IMR-90 (cell line): ENCODE results near the gene IL1RAP. TPM values are rescaled to one million over a fixed set of nuclear protein-coding genes. Genes with fewer than 3 reads are reported as not detected.

Experiments
- ATAC-seq: fragments of 200-7000 bp; cut with Tn5 transposase; 2 replicates; pipeline ENCODE4 v1.9.1; 2020; ENCODE audit warnings: low read depth, mild to moderate bottlenecking, moderate library complexity
- BruUV-seq: library from RNA; stranded (reverse); fragments of 400-500 nt; replicated peaks from 2 replicates; lab custom pipeline; 2021; lab: Mats Ljungman, UMichigan
- CTCF ChIA-PET: fragments of 300-600 bp; formaldehyde crosslinking; extraction: SDS; loops from one replicate; lab custom pipeline; 2021; ENCODE audit warnings: antibody characterized with exemption; lab: Yijun Ruan, JAX
- POLR2A ChIA-PET: fragments of 300-600 bp; sonication (Branson Sonifier 250); formaldehyde crosslinking; loops from one replicate; lab custom pipeline; 2022; ENCODE audit warnings: antibody characterized with exemption; ENCODE audit not compliant: unreplicated experiment; lab: Charles Lee
- DNase-seq: peaks from one replicate; pipeline ENCODE4 v3.0.0; 2013
- H2AFZ ChIP-seq: replicated peaks from 2 replicates; pipeline ENCODE3; 2013; ENCODE audit warnings: low read length, mild to moderate bottlenecking; ENCODE audit not compliant: poor library complexity
- H2AK5ac ChIP-seq: 2 replicates; pipeline ENCODE4 v1.6.1; 2013; ENCODE audit warnings: low read depth, low read length, inconsistent platforms
- H2AK9ac ChIP-seq: replicated peaks from 2 replicates; pipeline ENCODE3; 2013; ENCODE audit warnings: mild to moderate bottlenecking, low read depth, low read length, moderate library complexity; ENCODE audit not compliant: poor library complexity
- H2BK120ac ChIP-seq: 2 replicates; pipeline ENCODE4 v1.6.1; 2013; ENCODE audit warnings: low read depth, low read length, inconsistent platforms
- H2BK15ac ChIP-seq: 3 replicates; pipeline ENCODE4 v1.6.1; 2013; ENCODE audit warnings: low read depth, low read length, inconsistent platforms
- H2BK20ac ChIP-seq: 2 replicates; pipeline ENCODE4 v1.6.1; 2013; ENCODE audit warnings: low read depth, mild to moderate bottlenecking, inconsistent platforms, low read length, moderate library complexity
- H2BK5ac ChIP-seq: 2 replicates; pipeline ENCODE4 v1.6.1; 2013; ENCODE audit warnings: mild to moderate bottlenecking, low read depth, low read length, inconsistent platforms; ENCODE audit not compliant: poor library complexity, severe bottlenecking
- H3K14ac ChIP-seq: replicated peaks from 2 replicates; pipeline ENCODE4 v1.6.1; 2013; ENCODE audit warnings: low read depth, low read length, inconsistent platforms
- H3K18ac ChIP-seq: 2 replicates; pipeline ENCODE4 v1.6.1; 2013; ENCODE audit warnings: low read depth, low read length, control low read depth
- H3K23ac ChIP-seq: 2 replicates; pipeline ENCODE4 v1.6.1; 2013; ENCODE audit warnings: low read depth, low read length, inconsistent platforms
- H3K27ac ChIP-seq: 2 replicates; pipeline ENCODE4 v1.5.1; 2013; ENCODE audit warnings: mild to moderate bottlenecking, control low read depth, low read length; ENCODE audit not compliant: insufficient read depth
- H3K27me3 ChIP-seq: 2 replicates; pipeline ENCODE4 v1.6.1; 2013; ENCODE audit warnings: low read length; ENCODE audit not compliant: control insufficient read depth, insufficient read depth
- H3K36me3 ChIP-seq: 2 replicates; pipeline ENCODE4 v1.6.1; 2013; ENCODE audit warnings: low read length, mixed read lengths; ENCODE audit not compliant: control insufficient read depth, insufficient read depth
- H3K4ac ChIP-seq: 2 replicates; pipeline ENCODE4 v1.6.1; 2013; ENCODE audit warnings: low read depth, low read length, inconsistent platforms
- H3K4me1 ChIP-seq: 2 replicates; pipeline ENCODE4 v1.6.1; 2013; ENCODE audit warnings: low read length, mixed read lengths; ENCODE audit not compliant: control insufficient read depth, insufficient read depth
- H3K4me2 ChIP-seq: 2 replicates; pipeline ENCODE4 v1.6.1; 2013; ENCODE audit warnings: low read depth, mild to moderate bottlenecking, control low read depth, low read length, moderate library complexity
- H3K4me3 ChIP-seq: 2 replicates; pipeline ENCODE4 v1.5.1; 2013; ENCODE audit warnings: low read depth, mild to moderate bottlenecking, control low read depth, low read length, moderate library complexity; ENCODE audit not compliant: insufficient read depth
- H3K56ac ChIP-seq: 2 replicates; pipeline ENCODE4 v1.6.1; 2013; ENCODE audit warnings: low read length, inconsistent platforms; ENCODE audit not compliant: insufficient read depth; ENCODE audit errors: extremely low read depth
- H3K79me1 ChIP-seq, 2 experiments: 2 replicates each; pipeline ENCODE4 v1.6.1; 2013; ENCODE audit warnings: low read length in 2 of 2, inconsistent platforms in 1 of 2, low read depth in 1 of 2
- H3K9ac ChIP-seq: 2 replicates; pipeline ENCODE4 v1.6.1; 2013; ENCODE audit warnings: low read depth, low read length, control low read depth
- H3K9me1 ChIP-seq: 2 replicates; pipeline ENCODE4 v1.6.1; 2013; ENCODE audit warnings: low read length, inconsistent platforms; ENCODE audit not compliant: insufficient read depth
- H3K9me3 ChIP-seq: 2 replicates; pipeline ENCODE4 v1.6.1; 2013; ENCODE audit warnings: low read length; ENCODE audit not compliant: control insufficient read depth, insufficient read depth
- H4K20me1 ChIP-seq: 2 replicates; pipeline ENCODE4 v1.6.1; 2013; ENCODE audit warnings: low read length, inconsistent platforms; ENCODE audit not compliant: insufficient read depth
- H4K5ac ChIP-seq: 2 replicates; pipeline ENCODE4 v1.6.1; 2013; ENCODE audit warnings: mild to moderate bottlenecking, low read depth, low read length, control low read depth
- H4K8ac ChIP-seq, 2 experiments: 2 replicates each; pipeline ENCODE4 v1.6.1; 2013; ENCODE audit warnings: low read depth in 2 of 2, low read length in 2 of 2, control low read depth in 1 of 2, inconsistent platforms in 1 of 2
- H4K91ac ChIP-seq: 2 replicates; pipeline ENCODE4 v1.6.1; 2013; ENCODE audit warnings: low read depth, low read length, inconsistent platforms; ENCODE audit not compliant: insufficient read depth
- BHLHE40 ChIP-seq: fragments of 150-350 bp; IDR thresholded peaks from 2 replicates; pipeline ENCODE4 v1.6.1; 2016; ENCODE audit warnings: mild to moderate bottlenecking, low read depth, low read length
- CEBPB ChIP-seq: IDR thresholded peaks from 2 replicates; pipeline ENCODE4 v1.6.1; 2012; ENCODE audit warnings: low read depth, low read length, improper control_type of control experiment
- CHD1 ChIP-seq: IDR thresholded peaks from 2 replicates; pipeline ENCODE4 v1.6.1; 2012; ENCODE audit warnings: low read depth, low read length, improper control_type of control experiment
- CTCF ChIP-seq: conservative IDR thresholded peaks from 2 replicates; pipeline ENCODE4 v1.5.1; 2012; ENCODE audit warnings: mild to moderate bottlenecking, low read depth, low read length, improper control_type of control experiment
- ELK1 ChIP-seq: fragments of 150-350 bp; IDR thresholded peaks from 2 replicates; pipeline ENCODE4 v1.6.1; 2016; ENCODE audit warnings: low read depth, mild to moderate bottlenecking, low read length, moderate library complexity, borderline replicate concordance
- FOS ChIP-seq: fragments of 150-350 bp; IDR thresholded peaks from 2 replicates; pipeline ENCODE4 v1.6.1; 2016; ENCODE audit warnings: low read depth, low read length
- MAFK ChIP-seq: IDR thresholded peaks from 2 replicates; pipeline ENCODE4 v1.6.1; 2012; ENCODE audit warnings: low read depth, low read length, improper control_type of control experiment
- MAZ ChIP-seq: IDR thresholded peaks from 2 replicates; pipeline ENCODE4 v1.6.1; 2012; ENCODE audit warnings: low read depth, mild to moderate bottlenecking, low read length, improper control_type of control experiment, moderate library complexity, borderline replicate concordance
- MXI1 ChIP-seq: IDR thresholded peaks from 2 replicates; pipeline ENCODE4 v1.6.1; 2012; ENCODE audit warnings: low read depth, mild to moderate bottlenecking, low read length, moderate library complexity, borderline replicate concordance
- NFE2L2 ChIP-seq: fragments of 150-350 bp; IDR thresholded peaks from 2 replicates; pipeline ENCODE4 v1.6.1; 2016; ENCODE audit warnings: low read depth, mild to moderate bottlenecking, low read length
- POLR2A ChIP-seq: IDR thresholded peaks from 2 replicates; pipeline ENCODE4 v1.6.1; 2012; ENCODE audit warnings: mild to moderate bottlenecking, low read depth, low read length
- RAD21 ChIP-seq: IDR thresholded peaks from 2 replicates; pipeline ENCODE4 v1.6.1; 2012; ENCODE audit warnings: low read length, improper control_type of control experiment
- RCOR1 ChIP-seq: IDR thresholded peaks from 2 replicates; pipeline ENCODE4 v1.6.1; 2012; ENCODE audit warnings: mild to moderate bottlenecking, low read length, improper control_type of control experiment; ENCODE audit not compliant: insufficient replicate concordance
- RFX5 ChIP-seq: IDR thresholded peaks from 2 replicates; pipeline ENCODE4 v1.8.0; 2012; ENCODE audit warnings: low read depth, mild to moderate bottlenecking, low read length, moderate library complexity
- SMC3 ChIP-seq: fragments of 150-350 bp; IDR thresholded peaks from 2 replicates; pipeline ENCODE4 v1.6.1; 2016; ENCODE audit warnings: low read depth, mild to moderate bottlenecking, antibody characterized with exemption, low read length, moderate library complexity
- USF2 ChIP-seq: fragments of 150-350 bp; IDR thresholded peaks from 2 replicates; pipeline ENCODE4 v1.6.1; 2017; ENCODE audit warnings: mild to moderate bottlenecking, antibody characterized with exemption, low read length, low read depth
- WGBS, 2 experiments: methylation state at CpG; one replicate each; pipeline versions ENCODE4 v1.1.5 to v1.1.7; 2013; ENCODE audit warnings: missing lambda C conversion rate in 2 of 2; ENCODE audit not compliant: insufficient read length in 1 of 2; ENCODE audit errors: extremely low coverage in 2 of 2; 5-methylcytosine and 5-hydroxymethylcytosine counted together
- dilution Hi-C: fragments of 300-500 bp; cut with HindIII; formaldehyde crosslinking; loops from one replicate; pipeline ENCODE4 v1.14.3; 2018; ENCODE audit warnings: low sequenced_read_pairs; ENCODE audit not compliant: unreplicated experiment
- in situ Hi-C: fragments of 300-500 bp; cut with MboI; formaldehyde crosslinking; loops from 3 replicates; pipeline ENCODE4 v1.14.3; 2019; ENCODE audit warnings: low sequenced_read_pairs, inconsistent platforms, mixed read lengths
- intact Hi-C: fragments of 100-400 bp; cut with micrococcal nuclease; formaldehyde crosslinking; loops from 2 replicates; pipeline ENCODE4 v1.10.0; 2022
- polyA plus RNA-seq, 3 experiments: library from polyadenylated mRNA; depleted of rRNA; stranded (reverse); fragments of >200 nt; gene quantifications; 2 replicates each; pipeline ENCODE4 v1.2.3, GENCODE V29; 2012; ENCODE audit warnings: low replicate concordance in 1 of 3
- total RNA-seq: library from RNA; depleted of rRNA; stranded (reverse); fragments of >200 nt; gene quantifications from 2 replicates; pipeline ENCODE4 v1.2.3, GENCODE V29; 2012

The IL1RAP gene
- total and polyA plus RNA-seq, 2 of the 4 experiments (the other 2 are of a cell fraction), result 8.3 to 11.3 TPM

GRCh38 chr3:190495796-190496195 is 18.1 kb upstream of the IL1RAP start:
- H3K9me3 ChIP-seq, result no peaks in the 10 kb centered on the region
- H2BK5ac ChIP-seq, result no peak overlapping the region
- H3K36me3 ChIP-seq, result no peaks in the 10 kb centered on the region
- H4K5ac ChIP-seq, result no peak overlapping the region
- H3K4me2 ChIP-seq, result no peak overlapping the region
- no peak overlapping the region for H2AFZ ChIP-seq
- no peaks in the 10 kb centered on the region for H3K9me1 ChIP-seq
- no peak overlapping the region for H3K18ac ChIP-seq
- dilution Hi-C loops, result no loop called here
- no peak overlapping the region for H3K14ac ChIP-seq
- no peak overlapping the region for H3K9ac ChIP-seq
- H3K27ac ChIP-seq, result no peak overlapping the region
- ATAC-seq (no peak), DNase-seq (no peak)
- H3K56ac ChIP-seq, result no peak overlapping the region
- H3K4me1 ChIP-seq, result no peaks in the 10 kb centered on the region
- no peak overlapping the region for H4K91ac ChIP-seq
- no peak overlapping the region for H2AK5ac ChIP-seq
- no peak overlapping the region for H2AK9ac ChIP-seq
- ChIA-PET CTCF (no interaction called here), POLR2A (no interaction called here)
- no TSS peak for BruUV-seq
- no peak overlapping the region for H3K23ac ChIP-seq
- no CpG with 5 or more reads among the region's 5 CpGs for WGBS, 2 experiments
- no peak overlapping the region for H2BK15ac ChIP-seq
- intact Hi-C loops, result no loop called here
- TF ChIP-seq MAFK, result no peak
- no peak for TF ChIP-seq ELK1
- no peak for TF ChIP-seq BHLHE40
- no peak for TF ChIP-seq NFE2L2
- no peak for TF ChIP-seq RFX5
- TF ChIP-seq RAD21, result no peak
- no peak for TF ChIP-seq MAZ
- no peak for TF ChIP-seq SMC3
- TF ChIP-seq MXI1, result no peak
- TF ChIP-seq CTCF, result no peak
- no peak for TF ChIP-seq USF2
- no peak for TF ChIP-seq POLR2A
- TF ChIP-seq FOS, result no peak
- no peak for TF ChIP-seq RCOR1
- no peak for TF ChIP-seq CHD1
- TF ChIP-seq CEBPB, result no peak
- H2BK120ac ChIP-seq, result no peak overlapping the region
- no peak overlapping the region for H3K4ac ChIP-seq
- no peak overlapping the region for H4K8ac ChIP-seq
- H2BK20ac ChIP-seq, result no peak overlapping the region
- H3K27me3 ChIP-seq, result no peaks in the 10 kb centered on the region; the same call in 1 of the 2 replicates
- in situ Hi-C loops, result no loop called here
- H4K20me1 ChIP-seq, result no peaks in the 10 kb centered on the region
- H3K4me3 ChIP-seq, result no peak overlapping the region
- no peaks in the 10 kb centered on the region for H3K79me1 ChIP-seq
